ENCODE results near the gene MEG3. TPM values are rescaled to one million over a fixed set of nuclear protein-coding genes. Genes with fewer than 3 reads are reported as not detected.

MEG3 gene
- total and polyA plus RNA-seq, 2 of the 8 experiments (the other 6 are each of a cell fraction or from before 2014, with no cell fraction given) = 0.17 to 1.1 TPM

- Histone ChIP-seq H3K4ac (replicated peaks; ENCODE audit: insufficient read length, low read depth, low read length) (no peak overlapping the region), H2BK20ac (ENCODE audit: low read length) (no peak overlapping the region), H2AFZ (ENCODE audit: low read length) (no peak overlapping the region), H4K8ac (ENCODE audit: extremely low read depth, insufficient read depth, low read length) (no peak overlapping the region), H3K36me3 (ENCODE audit: control insufficient read depth in 2 of 4, insufficient read depth in 4 of 4, low read length in 3 of 4) (no peaks in the 10 kb centered on the region), H3K23ac (ENCODE audit: insufficient read length) (no peak overlapping the region), H3K18ac (ENCODE audit: extremely low read depth, low read length) (no peak overlapping the region), H4K20me1 (replicated peaks in 1 of 2; ENCODE audit: control insufficient read depth in 1 of 2, insufficient read depth in 2 of 2, low read length in 2 of 2) (no peaks in the 10 kb centered on the region), H3K14ac (ENCODE audit: insufficient read length) (no peak overlapping the region), H4K5ac (ENCODE audit: insufficient read length, low read depth, low read length) (no peak overlapping the region), H3K27ac (ENCODE audit: low read depth, low read length) (no peak overlapping the region), H3K4me1 (replicated peaks in 1 of 4; ENCODE audit: control insufficient read depth in 3 of 4, insufficient read depth in 4 of 4, low read length in 3 of 4) (no peaks in the 10 kb centered on the region), H3K56ac (replicated peaks; ENCODE audit: insufficient read length, low read depth, low read length) (no peak overlapping the region), H2BK15ac (ENCODE audit: low read length) (no peak overlapping the region), H3K79me2 (ENCODE audit: control insufficient read depth in 1 of 2, insufficient read depth in 2 of 2, low read length in 2 of 2) (no peaks in the 10 kb centered on the region), H4K91ac (replicated peaks; ENCODE audit: insufficient read length, low read length) (no peak overlapping the region), H3K4me2 (ENCODE audit: insufficient read depth in 1 of 2, low read depth in 2 of 2, low read length in 2 of 2) (no peak overlapping the region), H3K23me2 (ENCODE audit: low read depth, low read length) (no peaks in the 10 kb centered on the region), H2BK120ac (replicated peaks; ENCODE audit: low read depth, low read length) (no peak overlapping the region), H2BK12ac (ENCODE audit: low read depth, low read length) (no peak overlapping the region), H2BK5ac (ENCODE audit: low read depth, low read length) (no peak overlapping the region), H3K79me1 (ENCODE audit: low read depth, low read length) (no peaks in the 10 kb centered on the region), H3K9me3 (ENCODE audit: insufficient read depth in 2 of 2, low read depth in 1 of 2, low read length in 1 of 2) (no peaks in the 10 kb centered on the region), H2AK5ac (ENCODE audit: low read depth, low read length) (no peak overlapping the region), H3K4me3 (ENCODE audit: extremely low read depth in 1 of 4, insufficient read depth in 2 of 4, low read depth in 3 of 4, low read length in 4 of 4) (no peak overlapping the region), H3K27me3 (replicated peaks in 1 of 4; ENCODE audit: control insufficient read depth in 3 of 4, extremely low read depth in 1 of 4, insufficient read depth in 3 of 4, low read length in 3 of 4) (no peaks in the 10 kb centered on the region; a peak in 1 of 7 replicates), H3K9ac (replicated peaks in 1 of 4; ENCODE audit: extremely low read depth in 1 of 4, low read depth in 3 of 4, low read length in 3 of 4) (no peak overlapping the region)
- ChIA-PET CTCF (ENCODE audit: partially characterized antibody) (no interaction called here), POLR2A (ENCODE audit: partially characterized antibody) (no interaction called here)
- WGBS, 2 experiments (ENCODE audit: extremely low coverage in 1 of 2, insufficient coverage in 1 of 2, insufficient read length in 1 of 2, insufficient replicate concordance in 2 of 2, low coverage in 1 of 2, low lambda C conversion rate in 2 of 2, missing lambda C conversion rate in 1 of 2) = 91% methylated on average over 12 of the region's 12 CpGs; no CpG with 5 or more reads in 1 of the 2 experiments
- no peak for FAIRE-seq
- DNase-seq (ENCODE audit: low read depth in 1 of 2, low spot score in 2 of 2) = no peak
- TF ChIP-seq SP1 (IDR thresholded peaks at IDR 0.05; ENCODE audit: low read depth, low read length) = no peak
Observed at GRCh38 chr14:100780246-100780645, 45.7 kb upstream of the MEG3 start.

Data from H1 (cell line).